Activated T-helper 2 cell treated with anti-CD3 and anti-CD28 coated beads, Interferon-gamma antibody, Interleukin-2, Interleukin-4, amounts not matched to agents 10 μg/mL and 5 μg/mL and 100 μg/mL, durations not matched to agents 14 hours and 24 hours and 36 hours (primary cell): Measurements from ENCODE around the gene TRPM5. TPM values are rescaled to one million over a fixed set of nuclear protein-coding genes. Genes with fewer than 3 reads are reported as not detected.

Experiments
- DNase-seq: peaks from one replicate; pipeline ENCODE4 v3.0.0; 2021; ENCODE audit warnings: low spot score
- H3K27ac Mint-ChIP-seq: one replicate; pipeline ENCODE4 v1.8.0; 2021; ENCODE audit warnings: mixed read lengths
- H3K27me3 Mint-ChIP-seq: one replicate; pipeline ENCODE4 v1.8.0; 2021; ENCODE audit warnings: low read depth, mixed read lengths
- H3K36me3 Mint-ChIP-seq: one replicate; pipeline ENCODE4 v1.8.0; 2021; ENCODE audit warnings: low read depth, mixed read lengths
- H3K4me1 Mint-ChIP-seq: one replicate; pipeline ENCODE4 v1.8.0; 2021; ENCODE audit warnings: low read depth, mixed read lengths
- H3K4me3 Mint-ChIP-seq: one replicate; pipeline ENCODE4 v1.8.0; 2021; ENCODE audit warnings: low read depth, mild to moderate bottlenecking, moderate library complexity, mixed read lengths
- H3K9me3 Mint-ChIP-seq: one replicate; pipeline ENCODE4 v1.8.0; 2021; ENCODE audit warnings: mixed read lengths
- intact Hi-C: fragments of 100-400 bp; cut with micrococcal nuclease; formaldehyde crosslinking; loops from one replicate; pipeline ENCODE4 v1.15.1; 2023
- total RNA-seq: library from RNA; stranded (reverse); gene quantifications from 2 replicates; pipeline ENCODE4 v1.2.3, GENCODE V29; 2022

Gene TRPM5
- total RNA-seq, 1 donor from 2014 or later, result not detected

DNA sequence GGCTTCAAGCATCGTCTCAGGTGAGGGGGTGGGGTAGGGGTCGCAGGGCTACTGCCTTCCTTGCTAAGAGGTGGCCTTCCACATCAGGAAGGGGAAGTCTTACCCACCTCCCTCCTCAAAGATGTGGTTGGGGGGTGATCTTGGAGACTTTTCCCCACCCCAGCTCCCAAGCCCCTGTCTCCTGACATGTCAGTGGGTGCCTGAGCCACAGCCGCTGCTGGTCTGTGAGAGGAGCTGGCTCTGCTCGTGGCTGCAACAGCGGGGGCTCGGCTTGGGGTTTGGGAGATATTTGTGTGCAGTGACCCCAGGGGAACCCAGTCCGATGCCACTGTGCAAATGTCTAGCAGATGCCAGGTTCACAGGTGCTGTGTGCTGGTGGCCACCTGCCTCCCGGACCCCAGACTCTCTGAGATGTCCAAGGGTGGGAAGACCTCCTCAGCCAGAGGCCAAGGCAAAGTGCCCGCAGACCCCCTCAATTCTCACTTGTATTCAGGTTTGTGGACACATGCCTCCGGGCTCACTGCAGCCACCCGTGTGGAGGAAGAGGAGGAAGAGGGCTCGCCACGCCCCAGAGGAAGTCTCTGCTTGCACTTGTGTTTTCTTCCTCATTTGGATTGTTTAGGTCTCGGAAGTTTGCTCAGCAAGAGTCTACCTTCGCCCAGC is 2.4 kb upstream of the TRPM5 start:
- Mint-ChIP-seq H3K36me3 (no peaks in the 10 kb centered on the region), H3K4me3 (peak overlapping the region; percentile 60), H3K4me1 (peaks cover 18% of the 10 kb centered on the region), H3K27me3 (peaks cover 11% of the 10 kb centered on the region), H3K9me3 (no peaks in the 10 kb centered on the region), H3K27ac (no peak overlapping the region)
- DNase-seq, result no peak
- intact Hi-C loops, result no loop called here

DNA sequence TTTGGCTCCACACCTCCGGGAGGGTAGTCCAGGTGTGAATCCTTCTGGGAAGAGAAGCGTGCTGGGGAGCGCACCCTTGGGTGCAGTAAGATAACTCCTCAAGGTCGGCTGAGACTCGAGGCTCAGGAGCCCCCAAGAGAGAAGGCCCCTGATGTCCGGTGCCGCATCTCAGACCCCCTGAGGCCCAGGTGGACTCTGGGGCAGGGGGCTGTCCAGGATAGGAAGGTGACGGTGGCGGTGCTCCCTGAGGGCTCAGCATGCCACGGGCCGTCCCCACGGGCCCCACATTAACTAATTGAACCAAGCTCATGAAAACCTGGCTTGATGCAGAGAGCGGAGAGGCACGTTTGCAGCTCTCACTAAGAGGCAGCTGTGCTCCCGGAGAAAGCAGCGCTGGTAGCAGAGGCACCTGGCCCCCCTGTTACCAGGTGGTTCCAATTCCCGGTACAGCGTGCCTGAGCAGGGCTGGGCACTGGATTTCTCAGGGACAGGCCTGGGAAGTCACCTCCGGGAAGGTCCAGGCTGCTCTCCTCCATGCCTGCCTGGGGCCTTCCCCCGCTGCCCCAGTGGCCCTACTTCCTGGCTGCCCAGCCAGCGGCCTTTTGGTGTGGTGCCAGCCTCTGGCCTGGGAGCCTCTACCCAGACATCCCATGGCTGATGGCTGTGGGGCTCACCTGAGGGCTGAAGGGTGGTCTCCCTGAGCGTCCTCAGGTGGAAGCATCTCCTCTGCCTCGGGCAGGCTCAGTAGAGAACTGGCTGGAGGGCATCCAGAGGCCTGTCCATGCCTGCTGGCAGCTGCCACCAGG is 1.6 kb upstream of the TRPM5 start:
- Mint-ChIP-seq H3K27me3 (peaks cover 12% of the 10 kb centered on the region), H3K9me3 (no peaks in the 10 kb centered on the region), H3K27ac (no peak overlapping the region), H3K4me1 (peaks cover 18% of the 10 kb centered on the region), H3K36me3 (no peaks in the 10 kb centered on the region), H3K4me3 (peak overlapping the region; percentile 82)
- intact Hi-C loops, result loop anchor here (1.0 to 2.0 kb wide), 2 partner anchors 46 to 69 kb away; partner anchors contain the start of genes CD81 and TSSC4
- DNase-seq, result no peak

DNA sequence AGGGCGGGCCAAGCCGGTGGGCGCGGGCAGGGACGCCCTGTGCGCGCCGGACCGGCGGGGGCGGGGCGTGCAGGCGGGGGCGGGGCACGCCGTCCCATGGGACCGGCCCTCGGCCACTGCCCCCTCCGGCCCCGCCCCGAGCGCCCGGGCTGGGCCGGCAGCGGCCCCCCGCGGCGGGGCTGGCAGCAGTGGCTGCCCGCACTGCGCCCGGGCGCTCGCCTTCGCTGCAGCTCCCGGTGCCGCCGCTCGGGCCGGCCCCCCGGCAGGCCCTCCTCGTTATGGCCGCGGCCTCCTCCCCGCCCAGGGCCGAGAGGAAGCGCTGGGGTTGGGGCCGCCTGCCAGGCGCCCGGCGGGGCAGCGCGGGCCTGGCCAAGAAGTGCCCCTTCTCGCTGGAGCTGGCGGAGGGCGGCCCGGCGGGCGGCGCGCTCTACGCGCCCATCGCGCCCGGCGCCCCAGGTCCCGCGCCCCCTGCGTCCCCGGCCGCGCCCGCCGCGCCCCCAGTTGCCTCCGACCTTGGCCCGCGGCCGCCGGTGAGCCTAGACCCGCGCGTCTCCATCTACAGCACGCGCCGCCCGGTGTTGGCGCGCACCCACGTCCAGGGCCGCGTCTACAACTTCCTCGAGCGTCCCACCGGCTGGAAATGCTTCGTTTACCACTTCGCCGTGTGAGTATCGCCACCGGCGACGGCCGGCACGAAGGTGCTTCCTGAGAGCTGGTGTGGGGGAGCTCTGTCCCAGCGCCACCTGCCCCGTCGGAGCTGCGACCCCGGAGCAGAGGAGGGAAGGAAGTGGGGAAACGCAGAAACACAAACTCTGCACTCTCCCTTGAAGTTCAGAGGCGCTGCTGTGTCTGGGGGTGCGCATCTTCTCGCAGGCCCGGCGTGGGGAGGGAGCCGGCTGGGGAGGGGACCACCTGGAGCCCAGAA is 769 bp upstream of the TRPM5 start, which contains the start of gene KCNQ1:
TSS of gene KCNQ1 (plus strand) at position 188 of the 925 bp plus-strand sequence. CDS start at position 279, 91 bp downstream.
- intact Hi-C loops, result loop anchor here (1.0 to 2.0 kb wide), 2 partner anchors 45 to 68 kb away; partner anchors contain the start of genes CD81 and TSSC4
- H3K4me3 Mint-ChIP-seq, result peak within 1 kb of the TSS; percentile 82
- DNase-seq, result peak; percentile 40
- H3K36me3 Mint-ChIP-seq, result no peaks in the 10 kb centered on the region
- H3K9me3 Mint-ChIP-seq, result no peaks in the 10 kb centered on the region
- H3K27me3 Mint-ChIP-seq, result peaks cover 12% of the 10 kb centered on the region
- H3K27ac Mint-ChIP-seq, result no peak within 1 kb of the TSS
- peaks cover 18% of the 10 kb centered on the region for H3K4me1 Mint-ChIP-seq

DNA sequence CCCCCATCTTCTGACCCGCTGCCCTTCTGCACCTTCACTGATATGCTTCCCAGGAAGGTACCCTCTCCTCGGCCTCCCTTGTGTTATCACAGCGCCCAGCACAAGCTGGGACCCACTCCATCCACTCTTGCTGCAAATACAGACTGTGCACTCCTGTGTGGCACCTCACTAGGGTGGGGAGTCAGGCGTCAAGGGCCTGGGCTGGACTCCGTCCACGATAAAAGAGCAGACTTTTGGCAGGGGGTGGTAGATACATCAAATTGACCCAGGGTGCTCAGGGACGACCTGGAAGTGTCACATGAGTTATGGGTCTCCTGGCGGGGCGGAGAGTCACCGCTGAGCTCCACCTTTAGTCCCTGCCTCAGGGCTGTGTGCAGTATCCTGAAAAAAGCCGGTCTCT is 908 bp downstream of the TRPM5 start:
- peaks cover 18% of the 10 kb centered on the region for H3K4me1 Mint-ChIP-seq
- H3K27ac Mint-ChIP-seq, result no peak overlapping the region
- DNase-seq, result no peak
- no peaks in the 10 kb centered on the region for H3K9me3 Mint-ChIP-seq
- H3K4me3 Mint-ChIP-seq, result peak overlapping the region; percentile 19
- intact Hi-C loops, result no loop called here
- H3K36me3 Mint-ChIP-seq, result no peaks in the 10 kb centered on the region
- peaks cover 22% of the 10 kb centered on the region for H3K27me3 Mint-ChIP-seq

DNA sequence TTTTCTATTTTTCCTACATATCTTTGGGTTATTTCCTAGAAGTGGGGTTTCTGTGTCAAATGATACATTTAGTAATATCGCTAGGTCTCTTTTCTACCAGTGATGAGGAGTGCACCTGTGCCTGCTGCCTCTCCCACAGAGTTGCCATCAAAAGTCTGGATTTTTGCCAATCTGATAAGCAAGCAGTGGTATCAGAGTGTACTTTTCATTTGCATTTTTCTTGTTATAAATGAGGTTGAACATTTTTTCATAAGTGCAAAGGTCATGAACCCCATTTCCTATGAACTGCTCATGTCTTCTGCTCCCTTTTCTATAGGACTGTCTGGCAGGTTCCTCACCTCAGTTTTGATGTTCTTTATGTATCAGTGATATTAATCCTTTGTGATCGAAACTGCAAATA is 1.7 kb downstream of the TRPM5 start:
- Mint-ChIP-seq H3K36me3 (no peaks in the 10 kb centered on the region), H3K9me3 (no peaks in the 10 kb centered on the region), H3K4me1 (peaks cover 18% of the 10 kb centered on the region), H3K4me3 (no peak overlapping the region), H3K27me3 (peaks cover 22% of the 10 kb centered on the region), H3K27ac (no peak overlapping the region)
- intact Hi-C loops, result no loop called here
- DNase-seq, result no peak

DNA sequence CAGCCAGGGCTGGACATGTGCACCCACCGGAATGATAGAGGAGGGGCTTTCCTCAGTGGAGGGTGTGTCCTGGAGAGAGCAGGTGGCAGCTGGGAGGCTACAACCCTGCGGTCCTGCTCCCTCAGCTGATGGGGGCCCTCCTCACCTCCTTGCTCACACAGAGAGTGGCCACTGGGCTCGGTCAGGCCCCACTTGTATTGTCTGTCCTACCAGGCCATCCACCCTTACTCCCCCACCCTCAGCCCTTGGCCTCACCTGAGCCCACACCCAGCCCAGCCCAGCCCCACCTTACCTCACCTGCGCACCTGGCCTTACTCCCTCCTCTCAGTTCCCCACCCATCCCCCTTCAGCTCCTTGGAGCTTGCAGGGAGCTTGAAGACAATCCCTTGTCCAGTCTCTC is 3.1 kb downstream of the TRPM5 start:
- H3K27me3 Mint-ChIP-seq, result peaks cover 22% of the 10 kb centered on the region
- H3K4me3 Mint-ChIP-seq, result no peak overlapping the region
- H3K36me3 Mint-ChIP-seq, result no peaks in the 10 kb centered on the region
- H3K4me1 Mint-ChIP-seq, result peaks cover 8% of the 10 kb centered on the region
- DNase-seq, result no peak
- H3K9me3 Mint-ChIP-seq, result no peaks in the 10 kb centered on the region
- intact Hi-C loops, result no loop called here
- H3K27ac Mint-ChIP-seq, result no peak overlapping the region

DNA sequence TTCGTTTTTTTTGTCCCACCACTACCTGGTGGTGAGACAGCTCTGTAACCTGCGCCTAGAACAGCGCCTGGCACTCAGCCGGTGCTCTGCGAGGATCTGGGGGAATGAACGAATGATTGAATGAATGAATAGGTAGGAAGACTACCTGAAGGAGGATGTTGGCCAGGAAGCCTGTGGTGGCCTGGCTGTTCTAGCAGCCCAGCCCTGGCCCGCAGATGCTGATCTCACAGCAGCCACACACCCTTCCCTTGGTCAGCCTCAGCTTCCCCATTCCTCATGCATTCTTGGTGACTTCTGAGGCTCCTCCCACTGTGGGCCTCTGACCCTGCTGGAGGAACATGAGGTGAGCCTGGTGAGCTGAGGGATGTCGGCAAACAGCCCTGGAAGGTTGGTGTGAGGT is 3.7 kb downstream of the TRPM5 start:
- intact Hi-C loops, result no loop called here
- no peak overlapping the region for H3K4me3 Mint-ChIP-seq
- H3K36me3 Mint-ChIP-seq, result no peaks in the 10 kb centered on the region
- DNase-seq, result no peak
- H3K4me1 Mint-ChIP-seq, result peaks cover 6% of the 10 kb centered on the region
- H3K27me3 Mint-ChIP-seq, result peaks cover 22% of the 10 kb centered on the region
- no peak overlapping the region for H3K27ac Mint-ChIP-seq
- H3K9me3 Mint-ChIP-seq, result no peaks in the 10 kb centered on the region

DNA sequence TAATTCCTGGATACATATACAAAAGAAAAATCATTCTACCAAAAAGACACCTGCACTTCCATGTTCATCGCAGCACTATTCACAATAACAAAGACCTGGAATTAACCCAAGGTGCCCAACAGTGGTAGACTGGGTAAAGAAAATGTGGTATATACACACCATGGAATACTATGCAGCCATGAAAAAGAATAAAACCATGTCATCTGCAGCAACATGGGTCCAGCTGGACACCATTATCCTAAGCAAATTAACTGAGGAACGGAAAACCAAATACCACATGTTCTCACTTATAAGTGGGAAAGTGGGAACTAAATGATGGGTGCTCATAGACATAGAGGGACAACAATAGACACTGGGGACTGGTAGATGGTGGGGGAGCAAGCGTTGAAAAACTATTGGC is 4.5 kb downstream of the TRPM5 start:
- no peak overlapping the region for H3K27ac Mint-ChIP-seq
- H3K9me3 Mint-ChIP-seq, result no peaks in the 10 kb centered on the region
- H3K36me3 Mint-ChIP-seq, result no peaks in the 10 kb centered on the region
- H3K4me3 Mint-ChIP-seq, result no peak overlapping the region
- intact Hi-C loops, result no loop called here
- no peak for DNase-seq
- H3K27me3 Mint-ChIP-seq, result peaks cover 19% of the 10 kb centered on the region
- peaks cover 3% of the 10 kb centered on the region for H3K4me1 Mint-ChIP-seq

DNA sequence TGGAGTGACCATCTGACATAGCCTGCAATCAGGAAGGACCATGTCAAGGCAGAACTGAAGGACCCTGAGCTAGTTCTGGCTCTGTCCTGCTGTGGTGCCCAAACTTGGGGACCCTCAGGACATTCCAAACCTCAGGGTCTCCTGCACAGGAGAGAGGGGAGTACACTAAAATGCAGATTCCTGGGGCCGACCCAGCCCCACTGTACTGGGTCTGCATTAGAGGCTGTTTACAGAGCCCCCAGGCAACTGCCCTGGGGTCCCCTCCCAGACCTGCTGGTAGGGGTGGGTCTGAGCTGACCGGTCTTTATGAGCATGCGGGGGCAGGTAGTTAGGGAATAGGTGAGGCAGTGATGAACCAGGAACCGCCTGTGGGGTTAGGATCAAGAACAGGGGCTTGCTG is 6.8 kb downstream of the TRPM5 start:
- DNase-seq, result no peak
- H3K27ac Mint-ChIP-seq, result no peak overlapping the region
- H3K4me3 Mint-ChIP-seq, result no peak overlapping the region
- no peaks in the 10 kb centered on the region for H3K4me1 Mint-ChIP-seq
- H3K36me3 Mint-ChIP-seq, result no peaks in the 10 kb centered on the region
- no peaks in the 10 kb centered on the region for H3K9me3 Mint-ChIP-seq
- H3K27me3 Mint-ChIP-seq, result peaks cover 13% of the 10 kb centered on the region
- intact Hi-C loops, result no loop called here

DNA sequence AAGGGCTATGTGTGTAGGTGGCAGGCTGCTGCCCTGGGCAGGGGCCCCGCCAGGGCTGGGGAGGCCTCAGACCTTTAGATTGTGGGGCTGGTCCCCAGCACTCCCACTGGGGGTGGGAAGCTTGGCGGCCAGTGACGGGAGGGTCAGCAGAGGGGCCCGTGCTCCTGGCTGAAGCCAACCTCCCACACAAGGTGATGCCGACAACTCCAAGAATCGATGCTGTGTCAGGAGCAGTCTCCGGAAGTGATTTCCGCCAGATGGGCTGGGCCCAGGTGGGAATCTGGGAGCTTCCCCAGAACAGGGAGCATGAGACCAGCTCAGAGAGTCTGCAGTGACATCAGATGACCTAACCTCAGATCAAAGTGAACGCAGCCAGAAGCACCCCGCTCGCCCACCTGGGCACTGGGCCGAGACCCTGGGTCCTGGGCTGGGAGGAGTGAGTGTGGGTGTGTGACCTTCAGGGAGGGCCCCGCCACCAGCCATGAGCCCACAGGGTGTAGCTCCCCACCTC is 7.7 kb downstream of the TRPM5 start:
- peaks cover 11% of the 10 kb centered on the region for H3K27me3 Mint-ChIP-seq
- H3K4me1 Mint-ChIP-seq, result no peaks in the 10 kb centered on the region
- no peak overlapping the region for H3K27ac Mint-ChIP-seq
- DNase-seq, result no peak
- H3K4me3 Mint-ChIP-seq, result no peak overlapping the region
- no peaks in the 10 kb centered on the region for H3K36me3 Mint-ChIP-seq
- intact Hi-C loops, result no loop called here
- H3K9me3 Mint-ChIP-seq, result no peaks in the 10 kb centered on the region

DNA sequence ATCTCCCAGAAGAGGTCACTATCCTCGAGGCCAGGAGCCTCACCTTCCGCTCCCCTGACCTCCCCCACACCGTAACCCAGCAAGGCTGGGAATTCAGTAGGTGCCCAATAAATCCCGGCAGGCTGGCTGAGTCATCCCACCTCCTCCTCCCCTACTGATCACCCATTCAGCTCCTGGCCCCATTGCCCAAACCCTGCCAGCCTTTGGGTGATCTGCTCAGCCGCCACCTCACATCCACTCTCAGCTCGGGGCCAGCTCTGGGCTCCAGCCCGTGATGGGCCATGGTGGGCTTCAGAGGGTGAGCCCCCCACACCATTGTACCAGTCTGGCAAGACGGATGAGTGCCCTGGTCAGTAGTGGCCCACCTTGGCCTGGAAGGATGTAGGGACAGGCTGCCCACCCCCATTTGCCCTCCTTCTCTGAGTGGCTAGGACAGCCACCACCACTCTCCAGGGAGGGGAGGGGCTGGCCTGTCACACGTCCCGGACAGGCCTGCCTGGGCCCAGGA is 8.2 kb downstream of the TRPM5 start:
- no peak overlapping the region for H3K4me3 Mint-ChIP-seq

DNA sequence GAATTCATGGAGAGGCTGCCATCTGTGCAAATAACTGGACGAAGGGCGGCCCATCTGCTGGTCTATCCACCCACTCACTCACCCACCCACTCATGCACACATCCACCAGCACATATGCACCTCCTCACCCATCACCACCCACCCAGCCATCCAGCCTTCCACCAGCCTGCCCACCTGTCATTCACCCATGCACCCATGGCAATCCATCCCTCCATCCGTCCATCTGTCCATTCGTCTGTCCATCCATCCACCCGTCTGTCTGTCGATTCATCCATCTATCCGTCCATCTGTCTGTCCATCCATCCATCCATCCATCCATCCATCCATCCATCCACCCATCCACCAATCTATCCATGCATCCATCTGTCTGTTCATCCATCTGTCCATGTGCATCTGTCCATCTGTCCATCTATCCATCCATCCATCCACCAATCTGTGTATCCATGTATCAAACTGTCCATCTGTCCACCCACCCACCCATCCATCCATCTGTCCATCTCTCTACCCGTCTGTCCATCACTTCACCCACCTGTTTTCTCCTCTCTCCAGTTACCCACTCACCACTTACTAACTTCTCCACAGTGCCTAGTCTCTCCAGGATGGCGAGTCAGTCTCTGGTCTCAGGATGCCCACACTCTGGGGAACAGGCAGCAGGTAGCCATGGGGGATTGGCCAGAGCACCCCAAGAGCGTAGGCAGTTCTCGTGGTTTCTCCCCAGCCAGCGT is 8.9 kb downstream of the TRPM5 start:
- peaks cover 11% of the 10 kb centered on the region for H3K27me3 Mint-ChIP-seq
- no peak overlapping the region for H3K4me3 Mint-ChIP-seq
- H3K36me3 Mint-ChIP-seq, result no peaks in the 10 kb centered on the region
- H3K27ac Mint-ChIP-seq, result no peak overlapping the region
- no peak for DNase-seq
- no peaks in the 10 kb centered on the region for H3K4me1 Mint-ChIP-seq
- intact Hi-C loops, result no loop called here
- H3K9me3 Mint-ChIP-seq, result no peaks in the 10 kb centered on the region

More for the DNA sequence above, 8.2 kb downstream of the TRPM5 start:
- Mint-ChIP-seq H3K27me3 (peaks cover 11% of the 10 kb centered on the region), H3K36me3 (no peaks in the 10 kb centered on the region), H3K4me1 (no peaks in the 10 kb centered on the region), H3K27ac (no peak overlapping the region), H3K9me3 (no peaks in the 10 kb centered on the region)
- intact Hi-C loops, result no loop called here
- DNase-seq, result no peak
